ENCODE results near the gene AICDA.
"Not testable (repeated sequence)": the region's sequence is repeated elsewhere in the genome, so short reads cannot be mapped to it uniquely, and the experiment has no call there.

AICDA gene

DNA sequence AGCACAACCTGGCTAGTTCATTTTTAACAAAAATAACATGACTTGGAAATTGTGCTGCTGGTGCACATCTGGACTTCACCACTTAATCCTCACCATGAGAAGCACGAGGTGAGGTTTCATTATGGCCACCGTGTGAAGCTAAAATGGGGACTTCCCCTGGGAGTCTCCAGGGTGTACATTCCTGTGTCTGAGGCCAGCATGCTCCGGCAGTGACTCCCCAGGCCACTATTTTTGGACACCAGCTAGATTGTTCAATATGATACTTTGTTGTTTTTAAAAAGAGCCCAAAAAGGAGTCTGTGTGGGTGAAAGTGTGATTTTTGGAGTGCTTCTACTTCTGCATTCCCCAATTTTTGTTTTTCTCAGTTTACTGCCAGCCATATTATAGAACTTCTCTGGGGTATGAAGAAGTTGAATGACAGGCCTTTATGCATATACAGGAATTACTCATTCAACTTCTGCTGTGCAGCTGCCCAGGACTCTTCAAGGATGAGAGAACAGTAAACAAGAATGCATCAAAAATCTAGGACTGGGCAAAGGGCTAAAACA lies 16.9 kb upstream of the AICDA start:
- TF ChIP-seq, protein P1, sequence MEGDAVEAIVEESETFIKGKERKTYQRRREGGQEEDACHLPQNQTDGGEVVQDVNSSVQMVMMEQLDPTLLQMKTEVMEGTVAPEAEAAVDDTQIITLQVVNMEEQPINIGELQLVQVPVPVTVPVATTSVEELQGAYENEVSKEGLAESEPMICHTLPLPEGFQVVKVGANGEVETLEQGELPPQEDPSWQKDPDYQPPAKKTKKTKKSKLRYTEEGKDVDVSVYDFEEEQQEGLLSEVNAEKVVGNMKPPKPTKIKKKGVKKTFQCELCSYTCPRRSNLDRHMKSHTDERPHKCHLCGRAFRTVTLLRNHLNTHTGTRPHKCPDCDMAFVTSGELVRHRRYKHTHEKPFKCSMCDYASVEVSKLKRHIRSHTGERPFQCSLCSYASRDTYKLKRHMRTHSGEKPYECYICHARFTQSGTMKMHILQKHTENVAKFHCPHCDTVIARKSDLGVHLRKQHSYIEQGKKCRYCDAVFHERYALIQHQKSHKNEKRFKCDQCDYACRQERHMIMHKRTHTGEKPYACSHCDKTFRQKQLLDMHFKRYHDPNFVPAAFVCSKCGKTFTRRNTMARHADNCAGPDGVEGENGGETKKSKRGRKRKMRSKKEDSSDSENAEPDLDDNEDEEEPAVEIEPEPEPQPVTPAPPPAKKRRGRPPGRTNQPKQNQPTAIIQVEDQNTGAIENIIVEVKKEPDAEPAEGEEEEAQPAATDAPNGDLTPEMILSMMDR (IDR thresholded peaks at IDR 0.05; ENCODE audit: low read depth, low read length): no peak
- TF ChIP-seq EZH2phosphoT487 (IDR thresholded peaks at IDR 0.05; ENCODE audit: low read depth): peak; percentile 88
- Histone ChIP-seq H3K9me3 (ENCODE audit: insufficient read depth, low read length) (peaks cover 7% of the 10 kb centered on the region; the same call in 1 of the 2 replicates), H3K36me3 (replicated peaks; ENCODE audit: low read depth, low read length) (peaks cover 3% of the 10 kb centered on the region), H3K27ac (ENCODE audit: low read length) (peak overlapping the region; percentile 98), H3K9ac (ENCODE audit: low read length) (peak overlapping the region; percentile 80), H4K20me1 (ENCODE audit: insufficient read depth, low read length) (no peaks in the 10 kb centered on the region), H2AFZ (ENCODE audit: low read depth, low read length) (no peak overlapping the region), H3K79me2 (ENCODE audit: low read length) (0 out of 2 replicates have a peak, but pooled peaks cover 4% of the 10 kb centered on the region), H3K4me2 (ENCODE audit: low read length) (peak overlapping the region; percentile 71), H3K4me1 (ENCODE audit: low read length) (peaks cover 38% of the 10 kb centered on the region), H3K27me3 (ENCODE audit: low read depth, low read length) (no peaks in the 10 kb centered on the region), H3K4me3 (ENCODE audit: low read length) (peak overlapping the region; percentile 38)

DNA sequence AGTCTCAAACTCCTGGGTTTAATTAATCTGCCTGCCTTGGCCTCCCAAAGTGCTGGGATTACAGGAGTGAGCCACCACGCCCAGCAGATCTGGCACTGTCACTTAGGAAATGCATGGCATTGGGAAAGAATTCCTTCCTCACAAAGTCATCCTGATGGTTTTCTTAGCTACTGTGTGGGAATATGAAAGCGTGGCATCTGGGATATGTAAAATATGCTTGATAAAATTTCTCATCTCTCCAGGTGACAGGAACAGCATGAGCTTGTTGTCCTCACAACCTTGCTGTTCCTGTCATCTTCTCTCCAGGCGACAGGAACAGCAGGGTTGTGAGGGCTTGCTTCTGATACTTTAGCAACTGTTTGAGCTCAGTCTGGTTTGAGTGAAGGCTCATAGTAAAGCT lies 16.1 kb upstream of the AICDA start:
- peaks cover 7% of the 10 kb centered on the region; the same call in 1 of the 2 replicates for H3K9me3 ChIP-seq (ENCODE audit: insufficient read depth, low read length)
- H3K4me3 ChIP-seq (ENCODE audit: low read length): peak overlapping the region; percentile 11
- peaks cover 37% of the 10 kb centered on the region for H3K4me1 ChIP-seq (ENCODE audit: low read length)
- no peak overlapping the region for H2AFZ ChIP-seq (ENCODE audit: low read depth, low read length)
- TF ChIP-seq EZH2phosphoT487 (IDR thresholded peaks at IDR 0.05; ENCODE audit: low read depth): no peak
- H3K27me3 ChIP-seq (ENCODE audit: low read depth, low read length): no peaks in the 10 kb centered on the region
- H4K20me1 ChIP-seq (ENCODE audit: insufficient read depth, low read length): no peaks in the 10 kb centered on the region
- H3K27ac ChIP-seq (ENCODE audit: low read length): peak overlapping the region; percentile 98
- peak overlapping the region; percentile 80 for H3K9ac ChIP-seq (ENCODE audit: low read length)
- H3K4me2 ChIP-seq (ENCODE audit: low read length): peak overlapping the region; percentile 71
- peaks cover 3% of the 10 kb centered on the region for H3K36me3 ChIP-seq (replicated peaks; ENCODE audit: low read depth, low read length)
- 0 out of 2 replicates have a peak, but pooled peaks cover 4% of the 10 kb centered on the region for H3K79me2 ChIP-seq (ENCODE audit: low read length)

DNA sequence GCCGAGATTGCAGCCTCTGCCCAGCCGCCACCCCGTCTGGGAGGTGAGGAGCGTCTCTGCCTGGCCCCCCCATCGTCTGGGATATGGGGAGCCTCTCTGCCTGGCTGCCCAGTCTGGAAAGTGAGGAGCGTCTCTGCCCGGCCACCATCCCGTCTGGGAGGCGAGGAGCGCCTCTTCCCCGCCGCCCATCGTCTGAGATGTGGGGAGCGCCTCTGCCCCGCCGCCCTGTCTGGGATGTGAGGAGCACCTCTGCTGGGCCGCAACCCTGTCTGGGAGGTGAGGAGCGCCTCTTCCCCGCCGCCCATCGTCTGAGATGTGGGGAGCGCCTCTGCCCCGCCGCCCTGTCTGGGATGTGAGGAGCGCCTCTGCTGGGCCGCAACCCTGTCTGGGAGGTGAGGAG lies 12.1 kb upstream of the AICDA start:
- H4K20me1 ChIP-seq (ENCODE audit: insufficient read depth, low read length); H3K79me2 ChIP-seq (ENCODE audit: low read length); H3K4me3 ChIP-seq (ENCODE audit: low read length); H3K27me3 ChIP-seq (ENCODE audit: low read depth, low read length); H3K9ac ChIP-seq (ENCODE audit: low read length); H3K9me3 ChIP-seq (ENCODE audit: insufficient read depth, low read length); H2AFZ ChIP-seq (ENCODE audit: low read depth, low read length); H3K27ac ChIP-seq (ENCODE audit: low read length); H3K4me2 ChIP-seq (ENCODE audit: low read length): not testable (repeated sequence)
- Histone ChIP-seq H3K36me3 (replicated peaks; ENCODE audit: low read depth, low read length) (peaks cover 11% of the 10 kb centered on the region), H3K4me1 (ENCODE audit: low read length) (peaks cover 55% of the 10 kb centered on the region)

DNA sequence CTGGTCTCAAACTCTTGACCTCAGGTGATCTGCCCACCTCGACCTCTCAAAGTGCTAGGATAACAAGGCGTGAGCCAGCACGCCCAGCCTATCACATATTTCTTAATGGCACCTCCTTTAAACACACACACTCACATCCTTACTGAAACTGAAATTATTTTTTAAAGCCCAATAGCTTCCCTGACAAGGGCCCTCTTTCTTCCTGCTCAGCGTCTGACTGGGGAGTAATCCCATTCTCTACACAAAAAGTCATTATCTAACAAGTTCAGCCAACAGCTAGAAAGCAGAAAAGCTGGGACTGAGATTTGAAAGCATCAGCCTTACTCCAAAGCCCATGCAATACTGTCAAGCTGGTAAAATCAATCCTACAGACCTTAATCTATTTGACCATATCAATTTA lies 10.0 kb upstream of the AICDA start:
- TF ChIP-seq EZH2phosphoT487 (IDR thresholded peaks at IDR 0.05; ENCODE audit: low read depth): no peak
- no peaks in the 10 kb centered on the region for H4K20me1 ChIP-seq (ENCODE audit: insufficient read depth, low read length)
- H3K27me3 ChIP-seq (ENCODE audit: low read depth, low read length): no peaks in the 10 kb centered on the region
- H3K79me2 ChIP-seq (ENCODE audit: low read length): peaks cover 13% of the 10 kb centered on the region
- peaks cover 58% of the 10 kb centered on the region for H3K4me1 ChIP-seq (ENCODE audit: low read length)
- H3K9me3 ChIP-seq (ENCODE audit: insufficient read depth, low read length): peaks cover 2% of the 10 kb centered on the region; the same call in 1 of the 2 replicates
- peak overlapping the region; percentile 58 for H3K9ac ChIP-seq (ENCODE audit: low read length)
- peak overlapping the region; percentile 83 for H3K27ac ChIP-seq (ENCODE audit: low read length)
- H3K4me2 ChIP-seq (ENCODE audit: low read length): peak overlapping the region; percentile 51
- H2AFZ ChIP-seq (ENCODE audit: low read depth, low read length): peak overlapping the region; percentile 94
- peak overlapping the region; percentile 17; the same call in 1 of the 2 replicates for H3K4me3 ChIP-seq (ENCODE audit: low read length)
- H3K36me3 ChIP-seq (replicated peaks; ENCODE audit: low read depth, low read length): peaks cover 11% of the 10 kb centered on the region

DNA sequence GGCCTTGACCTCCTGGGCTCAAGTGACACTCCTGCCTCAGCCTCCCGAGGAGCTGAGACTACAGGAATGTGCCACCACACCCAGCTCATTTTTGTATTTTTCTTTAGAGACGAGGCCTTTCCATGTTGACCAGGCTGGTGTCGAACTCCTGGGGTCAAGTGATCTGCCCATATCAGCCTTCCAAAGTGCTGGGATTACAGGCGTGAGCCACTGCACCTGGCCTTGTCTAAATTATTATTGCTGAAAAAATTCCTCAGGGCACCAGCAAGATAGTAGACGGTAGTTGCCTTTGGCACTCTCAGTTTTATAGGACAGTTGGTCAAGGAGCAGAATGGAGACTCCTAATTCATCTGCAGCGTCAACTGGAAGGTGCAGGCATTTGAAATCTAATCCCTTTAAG lies 2.5 kb upstream of the AICDA start:
- Histone ChIP-seq H3K4me2 (ENCODE audit: low read length) (no peak overlapping the region), H3K9me3 (ENCODE audit: insufficient read depth, low read length) (no peaks in the 10 kb centered on the region), H3K27ac (ENCODE audit: low read length) (no peak overlapping the region), H3K4me3 (ENCODE audit: low read length) (no peak overlapping the region), H4K20me1 (ENCODE audit: insufficient read depth, low read length) (no peaks in the 10 kb centered on the region), H3K4me1 (ENCODE audit: low read length) (peaks cover 61% of the 10 kb centered on the region), H3K9ac (ENCODE audit: low read length) (no peak overlapping the region), H3K27me3 (ENCODE audit: low read depth, low read length) (no peaks in the 10 kb centered on the region), H3K36me3 (replicated peaks; ENCODE audit: low read depth, low read length) (peaks cover 28% of the 10 kb centered on the region), H3K79me2 (ENCODE audit: low read length) (peaks cover 51% of the 10 kb centered on the region), H2AFZ (ENCODE audit: low read depth, low read length) (no peak overlapping the region)
- TF ChIP-seq, protein P1 (IDR thresholded peaks at IDR 0.05; ENCODE audit: low read depth, low read length): no peak
- TF ChIP-seq EZH2phosphoT487 (IDR thresholded peaks at IDR 0.05; ENCODE audit: low read depth): no peak

GRCh38 chr12:8613881-8614280 lies 1.2 kb upstream of the AICDA start:
- not testable (repeated sequence) for H3K27me3 ChIP-seq (ENCODE audit: low read depth, low read length); H2AFZ ChIP-seq (ENCODE audit: low read depth, low read length); H3K9me3 ChIP-seq (ENCODE audit: insufficient read depth, low read length); H4K20me1 ChIP-seq (ENCODE audit: insufficient read depth, low read length)
- peaks cover 62% of the 10 kb centered on the region for H3K4me1 ChIP-seq (ENCODE audit: low read length)
- peak overlapping the region; percentile 99 for H3K4me2 ChIP-seq (ENCODE audit: low read length)
- peak overlapping the region; percentile 98 for H3K27ac ChIP-seq (ENCODE audit: low read length)
- H3K9ac ChIP-seq (ENCODE audit: low read length): peak overlapping the region; percentile 99
- H3K4me3 ChIP-seq (ENCODE audit: low read length): peak overlapping the region; percentile 89; the same call in 1 of the 2 replicates
- H3K36me3 ChIP-seq (replicated peaks; ENCODE audit: low read depth, low read length): peaks cover 37% of the 10 kb centered on the region
- H3K79me2 ChIP-seq (ENCODE audit: low read length): peaks cover 64% of the 10 kb centered on the region

Data from OCI-LY3 (cell line).